Spleen (tissue), 11 donors: ENCODE results near the gene CDH3. TPM values are rescaled to one million over a fixed set of nuclear protein-coding genes. Genes with fewer than 3 reads are reported as not detected.

ENCODE experiments used
- DNase-seq: peaks from one replicate; pipeline ENCODE4 v3.0.0-alpha.2; 2020
- H3K27ac ChIP-seq, 8 donors: fragments of 200-600 bp; sonication (generic) in 7 of 8; 1 replicate in 4 of 8; 2 replicates in 4 of 8; pipeline versions ENCODE4 v1.5.0 to v1.8.0; 2016 to 2021; ENCODE audit warnings: inconsistent platforms in 4 of 8, mild to moderate bottlenecking in 4 of 8, moderate library complexity in 1 of 8
- H3K27me3 ChIP-seq, 7 donors: fragments of 200-600 bp; sonication (generic) in 6 of 7; replicated peaks in 1 of 7; 1 replicate in 4 of 7; 2 replicates in 3 of 7; pipeline versions ENCODE4 v1.5.0 to v1.8.0; 2016 to 2021; ENCODE audit warnings: inconsistent platforms in 3 of 7, mild to moderate bottlenecking in 1 of 7
- H3K36me3 ChIP-seq, 6 donors: fragments of 200-600 bp; sonication (generic) in 5 of 6; 1 replicate in 4 of 6; 2 replicates in 2 of 6; pipeline versions ENCODE4 v1.5.0 to v1.8.0; 2016 to 2021; ENCODE audit warnings: inconsistent platforms in 2 of 6
- H3K4me1 ChIP-seq, 6 donors: fragments of 200-600 bp; sonication (generic) in 5 of 6; 1 replicate in 3 of 6; 2 replicates in 3 of 6; pipeline versions ENCODE4 v1.5.0 to v1.8.0; 2016 to 2021; ENCODE audit warnings: inconsistent platforms in 3 of 6
- H3K4me3 ChIP-seq, 8 donors: fragments of 200-600 bp; sonication (generic) in 7 of 8; 1 replicate in 4 of 8; 2 replicates in 4 of 8; pipeline versions ENCODE4 v1.5.0 to v1.8.0; 2016 to 2021; ENCODE audit warnings: inconsistent platforms in 4 of 8, mild to moderate bottlenecking in 4 of 8, moderate library complexity in 2 of 8
- H3K9me3 ChIP-seq, 8 donors: fragments of 200-600 bp; sonication (generic) in 7 of 8; 1 replicate in 4 of 8; 2 replicates in 4 of 8; pipeline versions ENCODE4 v1.5.0 to v1.8.0; 2016 to 2021; ENCODE audit warnings: inconsistent platforms in 4 of 8
- CTCF ChIP-seq, 11 experiments: fragments of 200-600 bp in 7 of 11; fragments of 450-650 bp in 4 of 11; sonication (generic) in 4 of 11; IDR thresholded peaks in 8 of 11; conservative IDR thresholded peaks in 3 of 11; 1 replicate in 7 of 11; 2 replicates in 4 of 11; pipeline versions ENCODE4 v1.4.0 to v1.8.0; 2016 to 2021; ENCODE audit warnings: antibody characterized with exemption in 11 of 11, inconsistent platforms in 4 of 11, mild to moderate bottlenecking in 1 of 11
- POLR2A ChIP-seq, 3 donors: fragments of 450-650 bp; IDR thresholded peaks; one replicate each; pipeline ENCODE4 v1.5.1; 2017; ENCODE audit warnings: antibody characterized with exemption in 3 of 3, mild to moderate bottlenecking in 1 of 3
- POLR2AphosphoS5 ChIP-seq, 3 donors: sonication (generic); formaldehyde crosslinking; IDR thresholded peaks; one replicate each; pipeline ENCODE4 v1.5.1; 2017; ENCODE audit warnings: antibody characterized with exemption in 3 of 3
- WGBS, 5 donors: extraction: QIAGEN DNeasy Blood & Tissue Kit in 3 of 5; methylation state at CpG; one replicate each; pipeline versions ENCODE4 v1.1.5 to v1.1.7; 2013 to 2018; 5-methylcytosine and 5-hydroxymethylcytosine counted together
- intact Hi-C: fragments of 100-400 bp; cut with DNase I; formaldehyde crosslinking; loops from one replicate; pipeline ENCODE4 v1.15.0; 2023; ENCODE audit warnings: low total_unique reads
- polyA plus RNA-seq, 3 donors: library from polyadenylated mRNA; stranded (reverse); fragments of 200-250 nt; gene quantifications; one replicate each; pipeline ENCODE4 v1.2.1, GENCODE V29; 2013
- total RNA-seq, 7 donors: library from RNA; depleted of rRNA in 3 of 7; stranded (reverse); fragments of >200 nt in 3 of 7; fragmentation: NEBNext Ultra II Directional in 4 of 7; extraction: Animal tissue kit (Norgen Biotek cat#: 25700) in 4 of 7; gene quantifications; one replicate each; pipeline versions ENCODE4 v1.1.0 to v1.2.1, GENCODE V29; 2016 to 2021
- donor health status: healthy with polysubstance abuse.
- donor health status: DM: no; HTN: no; CAD: no; lungs with moderate emphysema.
- donor health status: DM: no; HTN: no; CAD: no.
- donor health status: Bipolar disorder and iron deficiency.
- donor health status: healthy.
- donor health status: DM: no; HTN: no; CAD: no.
- donor health status: DM: yes; HTN: yes; CAD: no.

CDH3 gene
- total and polyA plus RNA-seq, 10 donors, result 1.5 to 47.6 (median 23.0) TPM

GRCh38 chr16:68707340-68708152 lies 62.4 kb downstream of the CDH3 start:
- Histone ChIP-seq H3K27me3 (no peaks in the 10 kb centered on the region), H3K9me3 (no peaks in the 10 kb centered on the region), H3K4me1 (peaks cover 5 to 57% (median 22%) of the 10 kb centered on the region in 6 donors), H3K27ac (peak overlapping the region in 5 of 8 donors; percentile 1 to 72 (median 50)), H3K4me3 (no peak overlapping the region), H3K36me3 (no peaks in the 10 kb centered on the region)
- TF ChIP-seq POLR2A (IDR thresholded peaks at IDR 0.05), result no peak
- TF ChIP-seq POLR2AphosphoS5 (IDR thresholded peaks at IDR 0.05), result peak; percentile 21 to 63 (median 32)
- intact Hi-C loops, result loop anchor here (10.0 kb wide), 1 partner anchor 417 kb away; no protein-coding TSS in a partner anchor
- no peak for DNase-seq
- WGBS, 5 donors, result 49 to 67% (median 61%) methylated on average over 13 to 27 of the region's 27 CpGs

- no peak overlapping the region for H3K27ac ChIP-seq
- no peaks in the 10 kb centered on the region for H3K36me3 ChIP-seq
- TF ChIP-seq POLR2A (IDR thresholded peaks at IDR 0.05) (no peak), CTCF (IDR thresholded peaks at IDR 0.05 in 8 of 11, conservative IDR thresholded peaks at IDR 0.05 in 3 of 11) (no peak), POLR2AphosphoS5 (IDR thresholded peaks at IDR 0.05) (no peak)
- no peak for DNase-seq
- H3K4me1 ChIP-seq, result peaks cover 5 to 77% (median 19%) of the 10 kb centered on the region in 6 donors
- intact Hi-C loops, result no loop called here
- H3K9me3 ChIP-seq, result no peaks in the 10 kb centered on the region
- H3K27me3 ChIP-seq, result no peaks in the 10 kb centered on the region
- no peak overlapping the region for H3K4me3 ChIP-seq
- WGBS, 5 donors, result 61 to 90% (median 76%) methylated on average over 5 of the region's 5 CpGs
These were observed 65.1 kb downstream of the CDH3 start for GRCh38 chr16:68710211-68710610.

- H3K4me3 ChIP-seq, result no peak overlapping the region
- H3K36me3 ChIP-seq, result no peaks in the 10 kb centered on the region
- WGBS, 5 donors, result 29 to 47% (median 32%) methylated on average over 14 of the region's 14 CpGs
- H3K27ac ChIP-seq, result peak overlapping the region in 1 of 8 donors; percentile 23
- H3K9me3 ChIP-seq, result no peaks in the 10 kb centered on the region
- DNase-seq, result no peak
- intact Hi-C loops, result no loop called here
- H3K4me1 ChIP-seq, result peaks cover 5 to 86% (median 19%) of the 10 kb centered on the region in 6 donors
- no peaks in the 10 kb centered on the region for H3K27me3 ChIP-seq
- TF ChIP-seq POLR2AphosphoS5 (IDR thresholded peaks at IDR 0.05), result no peak
- no peak for TF ChIP-seq POLR2A (IDR thresholded peaks at IDR 0.05)
- TF ChIP-seq CTCF (IDR thresholded peaks at IDR 0.05 in 8 of 11, conservative IDR thresholded peaks at IDR 0.05 in 3 of 11), result no peak
These were observed 66.5 kb downstream of the CDH3 start for GRCh38 chr16:68711421-68712139.

- WGBS, 5 donors, result 43 to 76% (median 61%) methylated on average over 6 of the region's 6 CpGs
- peak overlapping the region in 3 of 8 donors; percentile 11 to 56 (median 36) for H3K27ac ChIP-seq
- H3K4me1 ChIP-seq, result peaks cover 5 to 73% (median 16%) of the 10 kb centered on the region in 6 donors
- H3K4me3 ChIP-seq, result no peak overlapping the region
- no peak for DNase-seq
- intact Hi-C loops, result no loop called here
- peaks cover 0 to 11% (median 0%) of the 10 kb centered on the region in 8 donors for H3K9me3 ChIP-seq
- no peaks in the 10 kb centered on the region for H3K27me3 ChIP-seq
- H3K36me3 ChIP-seq, result no peaks in the 10 kb centered on the region
- TF ChIP-seq CTCF (IDR thresholded peaks at IDR 0.05 in 8 of 11, conservative IDR thresholded peaks at IDR 0.05 in 3 of 11) (no peak), POLR2AphosphoS5 (IDR thresholded peaks at IDR 0.05) (peak in 1 of 3 donors; percentile 65)
These were observed 68.3 kb downstream of the CDH3 start for GRCh38 chr16:68713361-68713760.
